Upper lobe of right lung (tissue), 1 donor: Measurements from ENCODE around the gene RAD18. TPM values are rescaled to one million over a fixed set of nuclear protein-coding genes. Genes with fewer than 3 reads are reported as not detected.

ENCODE experiments used
- ATAC-seq: fragments of 200-7000 bp; cut with Tn5 transposase; one replicate; pipeline ENCODE4 v1.9.1; 2020; ENCODE audit warnings: mild to moderate bottlenecking, moderate library complexity
- DNase-seq: peaks from one replicate; pipeline ENCODE4 v3.0.0-alpha.2; 2020
- H3K27ac ChIP-seq: fragments of 200-600 bp; one replicate; pipeline ENCODE4 v1.8.0; 2022
- H3K27me3 ChIP-seq: fragments of 200-600 bp; one replicate; pipeline ENCODE4 v1.8.0; 2022; ENCODE audit warnings: mild to moderate bottlenecking
- H3K36me3 ChIP-seq: fragments of 200-600 bp; one replicate; pipeline ENCODE4 v1.8.0; 2022
- H3K4me1 ChIP-seq: fragments of 200-600 bp; one replicate; pipeline ENCODE4 v1.8.0; 2022
- H3K4me3 ChIP-seq: fragments of 200-600 bp; one replicate; pipeline ENCODE4 v1.8.0; 2022; ENCODE audit warnings: mild to moderate bottlenecking
- H3K9me3 ChIP-seq: fragments of 200-600 bp; one replicate; pipeline ENCODE4 v1.8.0; 2022
- intact Hi-C: fragments of 100-400 bp; cut with DNase I; formaldehyde crosslinking; loops from one replicate; pipeline ENCODE4 v1.11.0; 2022
- total RNA-seq: library from RNA; stranded (reverse); fragmentation: NEBNext Ultra II Directional; extraction: Animal tissue kit (Norgen Biotek cat#: 25700); gene quantifications from one replicate; pipeline ENCODE4 v1.2.1, GENCODE V29; 2021
- TF ChIP-seq, protein P1 (sequence below): fragments of 200-600 bp; IDR thresholded peaks from one replicate; pipeline ENCODE4 v1.8.0; 2022; ENCODE audit warnings: antibody characterized with exemption
- donor health status: DM: no; HTN: yes; CAD: no; lungs with severe emphysema.

RAD18 gene
- total RNA-seq, 1 donor from 2014 or later: 15.0 TPM

DNA sequence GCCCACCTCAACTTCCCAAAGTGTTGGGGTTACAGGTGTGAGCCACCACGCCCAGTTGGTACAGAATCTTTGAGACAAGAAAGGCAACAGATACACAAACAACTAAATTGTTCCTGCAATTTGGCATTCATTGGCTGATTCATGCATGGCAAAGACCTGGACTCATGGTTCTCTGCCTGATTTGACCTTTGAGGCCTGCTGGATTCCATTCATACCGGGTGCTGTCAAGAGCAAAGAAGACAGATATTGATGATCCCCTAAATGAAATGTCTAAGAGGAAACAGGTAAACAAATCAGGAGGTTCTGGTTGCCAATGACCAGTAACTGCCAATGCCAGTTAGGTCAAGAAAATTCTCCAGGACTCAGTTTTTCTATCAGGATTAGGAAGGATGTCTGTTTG, 43.9 kb upstream of the RAD18 start:
- DNase-seq (no peak), ATAC-seq (no peak)
- intact Hi-C loops: no loop called here
- TF ChIP-seq, protein P1, sequence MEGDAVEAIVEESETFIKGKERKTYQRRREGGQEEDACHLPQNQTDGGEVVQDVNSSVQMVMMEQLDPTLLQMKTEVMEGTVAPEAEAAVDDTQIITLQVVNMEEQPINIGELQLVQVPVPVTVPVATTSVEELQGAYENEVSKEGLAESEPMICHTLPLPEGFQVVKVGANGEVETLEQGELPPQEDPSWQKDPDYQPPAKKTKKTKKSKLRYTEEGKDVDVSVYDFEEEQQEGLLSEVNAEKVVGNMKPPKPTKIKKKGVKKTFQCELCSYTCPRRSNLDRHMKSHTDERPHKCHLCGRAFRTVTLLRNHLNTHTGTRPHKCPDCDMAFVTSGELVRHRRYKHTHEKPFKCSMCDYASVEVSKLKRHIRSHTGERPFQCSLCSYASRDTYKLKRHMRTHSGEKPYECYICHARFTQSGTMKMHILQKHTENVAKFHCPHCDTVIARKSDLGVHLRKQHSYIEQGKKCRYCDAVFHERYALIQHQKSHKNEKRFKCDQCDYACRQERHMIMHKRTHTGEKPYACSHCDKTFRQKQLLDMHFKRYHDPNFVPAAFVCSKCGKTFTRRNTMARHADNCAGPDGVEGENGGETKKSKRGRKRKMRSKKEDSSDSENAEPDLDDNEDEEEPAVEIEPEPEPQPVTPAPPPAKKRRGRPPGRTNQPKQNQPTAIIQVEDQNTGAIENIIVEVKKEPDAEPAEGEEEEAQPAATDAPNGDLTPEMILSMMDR: no peak
- Histone ChIP-seq H3K4me3 (no peak overlapping the region), H3K4me1 (no peaks in the 10 kb centered on the region), H3K27ac (no peak overlapping the region), H3K36me3 (no peaks in the 10 kb centered on the region), H3K9me3 (no peaks in the 10 kb centered on the region), H3K27me3 (no peaks in the 10 kb centered on the region)

DNA sequence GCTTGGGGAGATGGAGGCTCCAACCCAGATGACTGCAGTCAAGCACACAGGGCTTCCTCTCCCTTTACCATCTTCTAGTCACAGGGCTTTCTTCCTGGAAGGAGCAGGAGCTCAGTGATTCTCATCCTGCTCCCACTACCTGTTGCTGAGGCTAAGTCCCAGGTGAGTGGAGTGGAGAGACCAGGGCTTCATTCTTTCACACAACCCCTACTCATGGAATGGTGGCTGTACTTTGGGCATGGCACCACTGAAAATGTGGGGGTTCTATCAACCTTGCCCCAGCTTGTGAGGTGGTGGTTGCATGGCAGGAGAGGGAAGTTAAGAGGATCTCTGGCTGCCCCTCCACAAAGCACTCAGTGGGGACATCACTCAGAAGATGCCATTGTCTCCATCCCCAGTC, 36.8 kb upstream of the RAD18 start:
- TF ChIP-seq, protein P1: no peak
- no peak for DNase-seq
- H3K36me3 ChIP-seq: no peaks in the 10 kb centered on the region
- intact Hi-C loops: no loop called here
- H3K4me3 ChIP-seq: no peak overlapping the region
- no peaks in the 10 kb centered on the region for H3K27me3 ChIP-seq
- ATAC-seq: no peak
- no peak overlapping the region for H3K27ac ChIP-seq
- no peaks in the 10 kb centered on the region for H3K9me3 ChIP-seq
- H3K4me1 ChIP-seq: peaks cover 4% of the 10 kb centered on the region

DNA sequence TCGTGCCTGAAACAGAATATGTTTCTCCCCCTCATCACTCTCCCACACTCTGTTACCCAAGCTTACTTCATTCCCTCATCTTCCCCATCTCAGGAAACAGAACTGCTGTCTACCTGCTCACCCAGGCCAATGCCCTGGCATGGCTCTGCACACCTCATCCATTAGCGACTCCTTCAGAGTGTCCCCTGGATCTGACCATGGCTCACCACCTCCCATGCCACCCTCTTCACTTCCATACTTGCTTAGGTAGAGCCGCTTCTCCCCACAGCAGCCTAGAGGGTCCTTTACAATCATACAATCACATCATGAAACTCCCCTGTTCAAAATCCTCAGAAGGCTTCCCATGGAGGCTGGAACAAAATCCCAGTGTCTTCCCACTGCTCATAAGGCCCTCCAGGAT, 33.9 kb upstream of the RAD18 start:
- Histone ChIP-seq H3K36me3 (no peaks in the 10 kb centered on the region), H3K4me1 (peaks cover 4% of the 10 kb centered on the region), H3K9me3 (no peaks in the 10 kb centered on the region), H3K27ac (peak overlapping the region; percentile 17), H3K27me3 (no peaks in the 10 kb centered on the region), H3K4me3 (no peak overlapping the region)
- DNase-seq (no peak), ATAC-seq (peak; percentile 7)
- TF ChIP-seq, protein P1: no peak
- intact Hi-C loops: no loop called here

DNA sequence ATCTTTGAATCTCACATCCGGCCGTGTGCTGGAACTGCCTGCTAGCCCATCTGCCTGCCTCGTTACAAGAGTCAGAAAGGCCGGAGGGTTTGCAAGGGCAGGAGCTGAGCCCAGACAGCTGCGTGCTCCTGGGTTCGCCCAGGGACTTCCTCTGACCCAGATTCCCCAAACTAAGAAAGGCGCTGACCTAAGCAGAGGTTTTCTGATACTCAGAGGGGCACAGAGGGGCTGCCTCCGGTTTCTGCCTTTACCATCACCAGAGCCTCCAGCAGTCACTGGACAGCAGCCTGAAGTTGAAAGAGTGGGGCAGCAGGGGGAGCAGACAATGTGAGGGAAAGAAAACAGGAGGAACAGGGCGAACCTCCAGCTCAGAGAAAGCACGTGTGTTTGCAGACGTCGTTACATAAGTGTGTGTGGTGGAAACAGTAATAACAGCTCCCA, 33.4 kb upstream of the RAD18 start:
- H3K9me3 ChIP-seq: no peaks in the 10 kb centered on the region
- no peaks in the 10 kb centered on the region for H3K36me3 ChIP-seq
- TF ChIP-seq, protein P1: no peak
- intact Hi-C loops: no loop called here
- H3K27ac ChIP-seq: peak overlapping the region; percentile 17
- peak; percentile 63 for ATAC-seq
- H3K27me3 ChIP-seq: no peaks in the 10 kb centered on the region
- no peak for DNase-seq
- H3K4me1 ChIP-seq: peaks cover 4% of the 10 kb centered on the region
- no peak overlapping the region for H3K4me3 ChIP-seq

DNA sequence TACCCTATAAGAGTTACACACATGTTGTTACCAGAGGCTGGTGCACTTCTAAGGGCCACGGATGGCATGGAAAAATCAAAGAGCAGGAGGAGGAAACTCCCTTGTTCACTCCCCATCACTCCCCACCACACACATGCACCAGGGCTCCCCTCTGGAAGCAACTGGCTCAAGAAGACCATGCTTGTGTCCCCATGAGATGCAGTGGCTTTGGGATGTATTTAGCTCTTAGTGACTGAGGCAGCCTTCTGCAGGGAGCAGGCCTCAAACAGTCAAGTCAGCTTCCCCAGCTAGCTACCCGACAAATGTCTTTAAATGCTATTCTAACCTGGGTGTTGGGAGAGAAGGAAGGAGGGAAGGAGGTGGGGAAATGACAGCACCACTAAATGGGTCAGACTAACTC, 32.9 kb upstream of the RAD18 start:
- Histone ChIP-seq H3K4me3 (no peak overlapping the region), H3K36me3 (no peaks in the 10 kb centered on the region), H3K9me3 (no peaks in the 10 kb centered on the region), H3K27ac (peak overlapping the region; percentile 17), H3K27me3 (no peaks in the 10 kb centered on the region), H3K4me1 (peaks cover 4% of the 10 kb centered on the region)
- no peak for DNase-seq
- TF ChIP-seq, protein P1: no peak
- no peak for ATAC-seq
- intact Hi-C loops: no loop called here

DNA sequence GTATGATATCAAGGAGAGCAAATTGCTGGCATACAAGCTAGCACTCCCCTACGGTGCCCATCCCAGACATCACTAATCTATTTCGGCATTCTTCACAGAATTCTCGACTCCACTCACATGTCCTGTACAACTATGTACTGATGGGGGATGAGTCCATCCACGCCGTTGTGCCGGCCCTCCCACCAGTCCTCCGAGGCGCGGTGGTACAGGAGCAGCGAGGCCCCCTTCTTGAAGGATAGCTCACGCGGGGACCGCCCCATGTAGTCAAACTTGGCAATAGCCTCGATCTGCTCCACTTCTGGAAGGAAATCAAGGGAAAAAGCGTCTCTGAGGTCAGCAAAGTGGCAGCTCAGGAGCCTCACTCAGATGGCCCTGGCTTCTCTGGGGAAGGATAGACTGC, 31.0 kb upstream of the RAD18 start:
- intact Hi-C loops: no loop called here
- ATAC-seq (no peak), DNase-seq (no peak)
- no peak overlapping the region for H3K27ac ChIP-seq
- TF ChIP-seq, protein P1: no peak
- H3K4me1 ChIP-seq: peaks cover 4% of the 10 kb centered on the region
- no peaks in the 10 kb centered on the region for H3K36me3 ChIP-seq
- H3K27me3 ChIP-seq: no peaks in the 10 kb centered on the region
- H3K9me3 ChIP-seq: no peaks in the 10 kb centered on the region
- H3K4me3 ChIP-seq: no peak overlapping the region
